GM19043 (cell line): Measurements from ENCODE around the gene ABCC4.
"Not testable (repeated sequence)": the region's sequence is repeated elsewhere in the genome, so short reads cannot be mapped to it uniquely, and the experiment has no call there.

Experiments used
- ATAC-seq: cut with Tn5 transposase; IDR thresholded peaks from one replicate; pipeline ENCODE4 v1.9.1; 2021; ENCODE audit warnings: low read depth; ENCODE audit not compliant: unreplicated experiment

ABCC4 gene

GRCh38 chr13:95298971-95299621 is 2.2 kb downstream of the ABCC4 start:
- ATAC-seq, result no peak

- ATAC-seq, result no peak
These were observed 2.9 kb downstream of the ABCC4 start for GRCh38 chr13:95298169-95298965.

- no peak for ATAC-seq
These were observed 4.8 kb downstream of the ABCC4 start for GRCh38 chr13:95296326-95296925.

GRCh38 chr13:95295026-95295425 is 6.2 kb downstream of the ABCC4 start:
- ATAC-seq, result no peak

GRCh38 chr13:95292622-95293021 is 8.6 kb downstream of the ABCC4 start:
- ATAC-seq, result no peak

GRCh38 chr13:95289901-95290300 is 11.3 kb downstream of the ABCC4 start:
- not testable (repeated sequence) for ATAC-seq

- no peak for ATAC-seq
These were observed 12.2 kb downstream of the ABCC4 start for GRCh38 chr13:95289020-95289444.

GRCh38 chr13:95284436-95284835 is 16.8 kb downstream of the ABCC4 start:
- ATAC-seq, result no peak

GRCh38 chr13:95279016-95279415 is 22.2 kb downstream of the ABCC4 start:
- no peak for ATAC-seq

- no peak for ATAC-seq
These were observed 25.2 kb downstream of the ABCC4 start for GRCh38 chr13:95276037-95276505.

- no peak for ATAC-seq
These were observed 25.8 kb downstream of the ABCC4 start for GRCh38 chr13:95275322-95276036.

- not testable (repeated sequence) for ATAC-seq
These were observed 27.6 kb downstream of the ABCC4 start for GRCh38 chr13:95273592-95274132.

- not testable (repeated sequence) for ATAC-seq
These were observed 29.2 kb downstream of the ABCC4 start for GRCh38 chr13:95272076-95272475.

- no peak for ATAC-seq
These were observed 31.5 kb downstream of the ABCC4 start for GRCh38 chr13:95269756-95270155.

GRCh38 chr13:95268343-95269065 is 32.7 kb downstream of the ABCC4 start:
- not testable (repeated sequence) for ATAC-seq

GRCh38 chr13:95267662-95268342 is 33.4 kb downstream of the ABCC4 start:
- no peak for ATAC-seq

- no peak for ATAC-seq
These were observed 37.0 kb downstream of the ABCC4 start for GRCh38 chr13:95264225-95264624.

GRCh38 chr13:95262837-95263384 is 38.3 kb downstream of the ABCC4 start:
- ATAC-seq, result no peak

GRCh38 chr13:95261956-95262355 is 39.3 kb downstream of the ABCC4 start:
- no peak for ATAC-seq
